ENCODE results near the gene CA11. TPM values are rescaled to one million over a fixed set of nuclear protein-coding genes. Genes with fewer than 3 reads are reported as not detected.

The CA11 gene
- total and polyA plus RNA-seq, 9 donors = 6.2 to 22.1 (median 13.8) TPM

DNA sequence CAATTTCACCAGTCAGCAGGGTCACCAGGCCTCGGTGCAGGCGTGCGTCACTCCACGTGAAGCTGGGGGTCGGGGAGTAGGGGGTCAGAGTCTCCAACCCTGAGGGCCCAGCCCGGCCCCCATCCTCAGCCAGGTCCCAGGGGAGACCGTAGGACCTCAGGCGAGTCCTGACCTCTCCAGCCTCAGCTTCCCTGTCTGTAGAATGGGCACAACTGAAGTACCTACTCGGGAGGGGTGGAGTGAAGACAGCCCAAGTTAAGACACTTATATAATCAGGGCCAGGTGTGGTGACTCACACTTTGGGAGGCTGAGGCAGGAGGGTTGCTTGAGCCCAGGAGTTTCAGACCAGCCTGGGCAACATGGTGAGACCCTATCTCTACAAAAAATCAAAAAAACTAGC is 42.1 kb downstream of the CA11 start:
- WGBS (ENCODE audit: insufficient coverage) = 81% methylated on average over 4 of the region's 9 CpGs
- no peaks in the 10 kb centered on the region for H3K9me3 ChIP-seq (replicated peaks; ENCODE audit: control insufficient read depth, low read depth, low read length)
- no peak for DNase-seq
- H3K27ac ChIP-seq (ENCODE audit: low read length) = no peak overlapping the region
- peaks cover 2% of the 10 kb centered on the region for H3K27me3 ChIP-seq (ENCODE audit: control insufficient read depth, insufficient read depth, low read length)
- H3K4me3 ChIP-seq (ENCODE audit: low read length) = no peak overlapping the region
- no peaks in the 10 kb centered on the region for H3K4me1 ChIP-seq (ENCODE audit: control insufficient read depth, insufficient read depth, low read length)
- H3K36me3 ChIP-seq (ENCODE audit: control insufficient read depth, insufficient read depth, low read length) = no peaks in the 10 kb centered on the region

DNA sequence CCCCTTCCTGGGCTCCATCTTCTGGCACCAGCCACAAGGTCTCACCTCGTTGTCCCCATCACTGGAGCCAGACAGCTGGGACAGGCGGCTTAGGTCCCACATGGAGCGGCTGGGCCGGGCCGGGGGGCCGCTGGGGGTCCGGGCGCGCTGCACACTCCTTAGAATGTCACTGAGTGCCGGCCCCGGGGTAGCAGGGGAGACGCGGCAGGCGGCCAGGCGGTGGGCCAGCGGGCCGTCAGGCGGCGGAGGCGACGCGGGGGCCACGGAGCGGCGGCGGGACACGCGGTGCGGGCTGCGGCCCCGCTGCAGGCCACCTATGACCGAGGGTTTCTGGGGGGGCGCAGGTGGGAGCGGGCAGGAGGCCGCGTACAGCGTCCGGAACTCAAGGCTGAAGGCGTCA is 42.5 kb downstream of the CA11 start:
- no peak overlapping the region for H3K4me3 ChIP-seq (ENCODE audit: low read length)
- peaks cover 5% of the 10 kb centered on the region for H3K27me3 ChIP-seq (ENCODE audit: control insufficient read depth, insufficient read depth, low read length)
- H3K36me3 ChIP-seq (ENCODE audit: control insufficient read depth, insufficient read depth, low read length) = no peaks in the 10 kb centered on the region
- no peaks in the 10 kb centered on the region for H3K9me3 ChIP-seq (replicated peaks; ENCODE audit: control insufficient read depth, low read depth, low read length)
- 80% methylated on average over 36 of the region's 39 CpGs for WGBS (ENCODE audit: insufficient coverage)
- no peaks in the 10 kb centered on the region for H3K4me1 ChIP-seq (ENCODE audit: control insufficient read depth, insufficient read depth, low read length)
- DNase-seq = no peak
- no peak overlapping the region for H3K27ac ChIP-seq (ENCODE audit: low read length)

DNA sequence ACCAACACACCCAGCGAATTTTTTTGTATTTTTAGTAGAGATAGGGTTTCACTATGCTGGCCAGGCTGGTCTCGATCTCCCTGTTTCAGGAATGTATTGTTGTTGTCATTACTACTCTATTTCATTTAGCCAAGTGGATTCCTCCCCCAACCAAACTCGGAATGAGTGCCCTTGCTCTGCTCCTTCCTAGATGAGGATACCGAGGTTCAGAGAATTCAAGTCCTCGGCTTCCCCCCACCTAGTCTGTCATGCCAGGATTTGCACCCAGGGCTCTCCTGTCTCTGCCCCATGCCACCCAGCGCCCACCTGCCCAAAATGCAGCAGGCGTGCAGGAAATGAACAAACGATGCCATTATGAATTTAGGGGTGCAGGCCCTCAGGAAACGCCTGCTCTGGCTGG is 43.0 kb downstream of the CA11 start:
- no peak overlapping the region for H3K4me3 ChIP-seq (ENCODE audit: low read length)
- H3K9me3 ChIP-seq (replicated peaks; ENCODE audit: control insufficient read depth, low read depth, low read length) = no peaks in the 10 kb centered on the region
- 71% methylated on average over 6 of the region's 9 CpGs for WGBS (ENCODE audit: insufficient coverage)
- peaks cover 5% of the 10 kb centered on the region for H3K27me3 ChIP-seq (ENCODE audit: control insufficient read depth, insufficient read depth, low read length)
- DNase-seq = no peak
- no peaks in the 10 kb centered on the region for H3K36me3 ChIP-seq (ENCODE audit: control insufficient read depth, insufficient read depth, low read length)
- no peaks in the 10 kb centered on the region for H3K4me1 ChIP-seq (ENCODE audit: control insufficient read depth, insufficient read depth, low read length)
- no peak overlapping the region for H3K27ac ChIP-seq (ENCODE audit: low read length)

DNA sequence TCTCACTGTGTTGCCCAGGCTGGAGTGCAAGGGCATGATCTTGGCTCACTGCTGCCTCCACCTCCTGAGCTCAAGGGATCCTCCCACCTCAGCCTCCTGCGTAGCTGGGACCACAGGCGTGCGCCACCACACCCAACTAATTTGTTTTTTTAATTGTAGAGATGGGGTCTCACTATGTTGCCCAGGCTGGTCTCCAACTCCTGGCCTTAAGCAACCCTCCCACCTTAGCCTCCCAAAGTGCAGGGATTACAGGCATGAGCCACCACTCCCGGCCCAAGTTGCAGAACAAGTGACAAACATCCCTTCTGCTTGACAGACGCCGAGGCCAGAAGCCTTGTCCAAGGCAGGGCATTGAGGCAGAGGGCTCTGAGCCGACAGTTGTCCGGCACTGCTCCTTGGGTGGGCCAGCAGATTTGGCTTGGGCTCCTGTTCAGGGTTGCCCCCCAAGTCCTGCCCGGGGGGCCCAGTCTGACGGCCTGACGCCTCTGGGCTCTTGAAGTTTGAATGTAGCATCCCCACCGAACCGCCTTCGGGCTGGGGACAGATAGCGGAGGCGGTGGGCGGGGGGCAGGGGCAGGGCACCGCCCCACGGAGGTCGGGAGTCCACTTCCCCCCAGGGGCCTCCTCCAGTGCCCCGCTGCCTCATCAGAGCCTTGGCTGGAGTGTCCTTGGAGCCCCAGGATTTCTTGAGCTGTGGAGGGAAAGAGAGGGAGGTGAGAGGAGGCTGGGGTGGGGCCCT is 45.1 kb downstream of the CA11 start:
- H3K4me3 ChIP-seq (ENCODE audit: low read length) = no peak overlapping the region
- peaks cover 5% of the 10 kb centered on the region for H3K27me3 ChIP-seq (ENCODE audit: control insufficient read depth, insufficient read depth, low read length)
- H3K4me1 ChIP-seq (ENCODE audit: control insufficient read depth, insufficient read depth, low read length) = no peaks in the 10 kb centered on the region
- H3K27ac ChIP-seq (ENCODE audit: low read length) = no peak overlapping the region
- H3K36me3 ChIP-seq (ENCODE audit: control insufficient read depth, insufficient read depth, low read length) = no peaks in the 10 kb centered on the region
- DNase-seq = no peak
- no peaks in the 10 kb centered on the region for H3K9me3 ChIP-seq (replicated peaks; ENCODE audit: control insufficient read depth, low read depth, low read length)
- 80% methylated on average over 18 of the region's 21 CpGs for WGBS (ENCODE audit: insufficient coverage)

DNA sequence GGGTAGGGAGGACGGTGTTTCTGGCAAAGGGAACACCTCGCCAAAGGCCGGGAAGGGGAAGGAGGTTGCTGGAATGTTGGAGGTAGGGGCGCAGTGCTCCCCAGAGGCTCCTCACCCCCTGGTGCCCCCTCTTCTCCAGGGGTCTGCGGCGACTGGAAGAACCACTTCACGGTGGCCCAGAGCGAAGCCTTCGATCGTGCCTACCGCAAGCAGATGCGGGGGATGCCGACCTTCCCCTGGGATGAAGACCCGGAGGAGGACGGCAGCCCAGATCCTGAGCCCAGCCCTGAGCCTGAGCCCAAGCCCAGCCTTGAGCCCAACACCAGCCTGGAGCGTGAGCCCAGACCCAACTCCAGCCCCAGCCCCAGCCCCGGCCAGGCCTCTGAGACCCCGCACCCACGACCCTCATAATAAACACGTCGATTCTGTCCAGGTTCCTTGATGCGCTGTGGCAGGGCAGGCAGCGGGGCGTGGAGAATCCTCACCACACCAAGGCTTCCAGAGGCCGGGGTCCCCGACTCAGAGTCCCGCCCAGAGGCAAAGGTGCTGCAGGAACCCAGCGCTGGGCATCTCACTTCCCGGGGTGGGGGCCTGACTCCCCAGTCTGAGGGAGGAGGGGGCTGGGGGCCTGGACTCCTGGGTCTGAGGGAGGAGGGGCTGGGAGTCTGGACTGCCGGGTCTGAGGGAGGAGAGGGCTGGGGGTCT is 46.8 kb downstream of the CA11 start:
- Histone ChIP-seq H3K36me3 (ENCODE audit: control insufficient read depth, insufficient read depth, low read length) (no peaks in the 10 kb centered on the region), H3K9me3 (replicated peaks; ENCODE audit: control insufficient read depth, low read depth, low read length) (no peaks in the 10 kb centered on the region), H3K27me3 (ENCODE audit: control insufficient read depth, insufficient read depth, low read length) (peaks cover 5% of the 10 kb centered on the region), H3K4me3 (ENCODE audit: low read length) (no peak overlapping the region), H3K27ac (ENCODE audit: low read length) (no peak overlapping the region), H3K4me1 (ENCODE audit: control insufficient read depth, insufficient read depth, low read length) (no peaks in the 10 kb centered on the region)
- WGBS (ENCODE audit: insufficient coverage) = 64% methylated on average over 23 of the region's 30 CpGs
- no peak for DNase-seq

DNA sequence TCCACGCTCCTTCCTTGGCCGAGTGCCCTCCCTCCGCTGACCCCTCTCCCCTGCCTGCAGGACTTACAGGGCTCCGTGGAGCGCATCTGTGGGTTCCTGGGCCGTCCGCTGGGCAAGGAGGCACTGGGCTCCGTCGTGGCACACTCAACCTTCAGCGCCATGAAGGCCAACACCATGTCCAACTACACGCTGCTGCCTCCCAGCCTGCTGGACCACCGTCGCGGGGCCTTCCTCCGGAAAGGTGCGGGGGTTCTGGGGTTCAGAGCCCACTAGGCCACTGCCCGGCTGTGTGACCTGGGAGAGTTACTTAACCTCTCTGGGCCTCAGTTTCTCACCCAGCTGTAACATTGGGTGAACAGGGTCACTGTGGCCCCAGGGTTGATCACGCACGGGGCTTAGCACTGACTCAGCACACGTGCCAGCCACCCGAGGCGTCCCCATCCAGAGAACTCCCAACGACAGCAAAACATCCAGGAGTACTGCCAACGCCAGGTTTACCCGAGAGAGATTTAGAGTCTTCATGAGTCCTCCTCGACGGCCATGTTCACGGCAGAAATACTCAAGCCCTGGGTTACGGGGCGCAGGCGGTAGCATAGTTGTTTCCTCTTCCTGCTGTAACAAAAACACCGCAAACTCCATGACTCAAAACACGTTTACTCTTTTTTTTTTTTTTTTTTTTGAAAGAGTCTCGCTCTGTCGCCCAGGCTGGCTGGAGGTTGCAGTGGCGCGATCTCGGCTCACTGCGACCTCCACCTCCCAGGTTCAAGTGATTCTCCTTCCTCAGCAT is 49.1 kb downstream of the CA11 start:
- peaks cover 5% of the 10 kb centered on the region for H3K27me3 ChIP-seq (ENCODE audit: control insufficient read depth, insufficient read depth, low read length)
- 86% methylated on average over 26 of the region's 39 CpGs for WGBS (ENCODE audit: insufficient coverage)
- H3K36me3 ChIP-seq (ENCODE audit: control insufficient read depth, insufficient read depth, low read length) = no peaks in the 10 kb centered on the region
- no peak overlapping the region for H3K4me3 ChIP-seq (ENCODE audit: low read length)
- no peaks in the 10 kb centered on the region for H3K9me3 ChIP-seq (replicated peaks; ENCODE audit: control insufficient read depth, low read depth, low read length)
- no peak for DNase-seq
- no peak overlapping the region for H3K27ac ChIP-seq (ENCODE audit: low read length)
- no peaks in the 10 kb centered on the region for H3K4me1 ChIP-seq (ENCODE audit: control insufficient read depth, insufficient read depth, low read length)

DNA sequence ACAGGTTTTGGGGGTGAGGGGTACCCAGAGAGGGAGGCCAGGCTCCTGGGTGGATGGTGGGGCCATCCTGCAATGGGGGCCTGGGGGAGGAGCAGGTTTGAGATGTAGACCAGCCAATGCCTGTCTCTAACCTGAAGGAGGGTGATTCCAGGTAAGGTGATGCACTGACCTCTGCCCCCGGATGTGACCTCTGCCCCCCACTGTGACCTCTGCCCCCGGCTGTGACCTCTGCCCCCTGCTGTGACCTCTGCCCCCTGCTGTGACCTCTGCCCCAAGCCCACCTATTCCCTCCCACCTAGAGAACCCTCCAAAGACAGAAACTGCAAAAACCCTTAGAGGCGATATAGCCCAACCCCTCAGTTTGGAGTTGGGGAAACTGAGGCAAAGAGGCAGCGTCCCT is 49.8 kb downstream of the CA11 start:
- no peak overlapping the region for H3K4me3 ChIP-seq (ENCODE audit: low read length)
- H3K27ac ChIP-seq (ENCODE audit: low read length) = no peak overlapping the region
- no peaks in the 10 kb centered on the region for H3K36me3 ChIP-seq (ENCODE audit: control insufficient read depth, insufficient read depth, low read length)
- H3K4me1 ChIP-seq (ENCODE audit: control insufficient read depth, insufficient read depth, low read length) = no peaks in the 10 kb centered on the region
- H3K9me3 ChIP-seq (replicated peaks; ENCODE audit: control insufficient read depth, low read depth, low read length) = no peaks in the 10 kb centered on the region
- whole genome bisulfite sequencing (ENCODE audit: insufficient coverage) = 86% methylated on average over 2 of the region's 4 CpGs
- peaks cover 6% of the 10 kb centered on the region for H3K27me3 ChIP-seq (ENCODE audit: control insufficient read depth, insufficient read depth, low read length)
- DNase-seq = no peak

DNA sequence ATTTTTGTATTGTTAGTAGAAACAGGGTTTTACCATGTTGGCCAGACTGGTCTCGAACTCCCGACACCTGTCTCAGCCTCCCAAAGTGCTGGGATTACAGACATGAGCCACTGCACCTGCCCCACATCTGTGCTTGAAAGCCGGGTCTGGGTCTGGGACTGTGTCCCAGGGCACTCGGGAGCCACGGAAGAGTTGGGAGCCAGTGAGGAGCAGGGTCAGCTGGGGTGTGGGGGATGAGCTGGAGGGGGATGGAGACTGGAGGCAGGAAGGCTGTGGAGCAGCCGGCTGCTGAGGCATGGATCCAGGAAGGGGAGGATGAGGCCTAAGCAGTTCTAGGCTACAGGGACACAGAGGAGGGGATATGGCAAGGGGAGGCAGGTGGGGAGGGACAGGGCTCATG is 50.2 kb downstream of the CA11 start:
- H3K9me3 ChIP-seq (replicated peaks; ENCODE audit: control insufficient read depth, low read depth, low read length) = no peaks in the 10 kb centered on the region
- no peak overlapping the region for H3K4me3 ChIP-seq (ENCODE audit: low read length)
- no peak overlapping the region for H3K27ac ChIP-seq (ENCODE audit: low read length)
- H3K27me3 ChIP-seq (ENCODE audit: control insufficient read depth, insufficient read depth, low read length) = peaks cover 7% of the 10 kb centered on the region
- DNase-seq = no peak
- WGBS (ENCODE audit: insufficient coverage) = 53% methylated on average over 6 of the region's 6 CpGs
- no peaks in the 10 kb centered on the region for H3K4me1 ChIP-seq (ENCODE audit: control insufficient read depth, insufficient read depth, low read length)
- no peaks in the 10 kb centered on the region for H3K36me3 ChIP-seq (ENCODE audit: control insufficient read depth, insufficient read depth, low read length)

DNA sequence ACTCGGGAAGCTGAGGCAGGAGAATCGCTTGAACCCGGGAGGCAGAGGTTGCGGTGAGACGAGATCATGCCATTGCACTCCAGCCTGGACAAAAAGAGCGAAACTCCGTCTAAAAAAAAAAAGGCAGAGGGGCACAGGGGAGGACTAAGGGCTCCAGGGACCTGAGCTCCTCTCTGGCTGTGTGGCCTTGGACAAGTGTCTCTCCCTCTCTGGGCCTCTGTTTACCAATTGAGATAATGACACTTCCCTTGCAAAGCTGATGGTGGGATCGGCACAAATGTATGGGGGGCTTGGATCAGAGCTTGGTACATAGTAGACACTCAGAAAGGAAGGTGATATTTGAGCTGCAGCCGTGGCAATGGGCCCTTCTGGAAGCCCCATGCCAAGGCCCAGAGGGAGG is 50.8 kb downstream of the CA11 start:
- Histone ChIP-seq H3K4me3 (ENCODE audit: low read length) (no peak overlapping the region), H3K4me1 (ENCODE audit: control insufficient read depth, insufficient read depth, low read length) (no peaks in the 10 kb centered on the region), H3K36me3 (ENCODE audit: control insufficient read depth, insufficient read depth, low read length) (no peaks in the 10 kb centered on the region), H3K27me3 (ENCODE audit: control insufficient read depth, insufficient read depth, low read length) (peaks cover 7% of the 10 kb centered on the region), H3K9me3 (replicated peaks; ENCODE audit: control insufficient read depth, low read depth, low read length) (no peaks in the 10 kb centered on the region), H3K27ac (ENCODE audit: low read length) (no peak overlapping the region)
- WGBS (ENCODE audit: insufficient coverage) = 91% methylated on average over 9 of the region's 9 CpGs
- DNase-seq = no peak

DNA sequence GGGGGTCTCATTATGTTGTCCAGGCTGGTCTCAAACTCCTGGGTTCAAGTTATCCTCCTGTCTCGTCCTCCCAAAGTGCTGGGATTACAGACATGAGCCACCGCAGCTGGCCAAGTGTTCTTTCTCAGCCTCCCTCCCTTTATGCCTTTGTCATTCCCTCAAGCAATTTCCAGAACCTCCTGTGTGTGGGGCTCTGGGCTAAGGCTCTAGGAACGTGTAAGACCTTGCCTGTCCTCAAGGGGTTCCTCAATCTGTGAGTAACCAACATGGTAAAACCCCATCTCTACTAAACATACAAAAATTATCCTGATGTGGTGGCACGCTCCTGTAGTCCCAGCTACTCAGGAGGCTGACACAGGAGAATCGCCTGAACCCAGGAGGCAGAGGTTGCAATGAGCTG is 55.0 kb downstream of the CA11 start:
- no peak for DNase-seq
- Histone ChIP-seq H3K27ac (ENCODE audit: low read length) (no peak overlapping the region), H3K9me3 (replicated peaks; ENCODE audit: control insufficient read depth, low read depth, low read length) (no peaks in the 10 kb centered on the region), H3K4me3 (ENCODE audit: low read length) (no peak overlapping the region), H3K4me1 (ENCODE audit: control insufficient read depth, insufficient read depth, low read length) (peaks cover 6% of the 10 kb centered on the region), H3K36me3 (ENCODE audit: control insufficient read depth, insufficient read depth, low read length) (no peaks in the 10 kb centered on the region), H3K27me3 (ENCODE audit: control insufficient read depth, insufficient read depth, low read length) (peaks cover 9% of the 10 kb centered on the region)
- 90% methylated on average over 2 of the region's 5 CpGs for WGBS (ENCODE audit: insufficient coverage)
